Natural killer cell (primary cell): Measurements from ENCODE around the gene CCDC9B. TPM values are rescaled to one million over a fixed set of nuclear protein-coding genes. Genes with fewer than 3 reads are reported as not detected.

Experiments used
- ATAC-seq, 3 donors: fragments of 150-1000 bp in 2 of 3; fragments of 200-7000 bp in 1 of 3; cut with Tn5 transposase; 1 replicate in 1 of 3; 2 replicates in 2 of 3; pipeline ENCODE4 v1.10.0; 2021; ENCODE audit warnings: mild to moderate bottlenecking in 2 of 3, moderate library complexity in 2 of 3
- DNase-seq, 2 donors: peaks; one replicate each; pipeline versions ENCODE4 v3.0.0 to v3.0.0-alpha.2; 2013 to 2021; ENCODE audit warnings: mixed read lengths in 1 of 2
- H3K27ac ChIP-seq: one replicate; pipeline ENCODE4 v1.5.1; 2013; ENCODE audit warnings: mild to moderate bottlenecking, low read length
- H3K27me3 ChIP-seq: one replicate; pipeline ENCODE4 v1.6.1; 2013; ENCODE audit warnings: low read length; ENCODE audit not compliant: control insufficient read depth, insufficient read depth
- H3K36me3 ChIP-seq: one replicate; pipeline ENCODE4 v1.6.1; 2013; ENCODE audit warnings: low read length; ENCODE audit not compliant: control insufficient read depth, insufficient read depth
- H3K4me1 ChIP-seq: one replicate; pipeline ENCODE4 v1.6.1; 2013; ENCODE audit warnings: low read length; ENCODE audit not compliant: control insufficient read depth, insufficient read depth
- H3K4me3 ChIP-seq: one replicate; pipeline ENCODE4 v1.5.1; 2013; ENCODE audit warnings: low read length
- H3K9me3 ChIP-seq: one replicate; pipeline ENCODE4 v1.6.1; 2013; ENCODE audit warnings: low read length; ENCODE audit not compliant: control insufficient read depth, insufficient read depth
- H3K27ac Mint-ChIP-seq, 2 donors: one replicate each; pipeline ENCODE4 v1.8.0; 2022; ENCODE audit warnings: mild to moderate bottlenecking in 2 of 2, mixed read lengths in 2 of 2, moderate library complexity in 1 of 2
- H3K27me3 Mint-ChIP-seq, 2 donors: one replicate each; pipeline ENCODE4 v1.8.0; 2022; ENCODE audit warnings: low read depth in 2 of 2, mixed read lengths in 2 of 2
- H3K36me3 Mint-ChIP-seq: one replicate; pipeline ENCODE4 v1.8.0; 2022; ENCODE audit warnings: mixed read lengths
- H3K4me1 Mint-ChIP-seq, 2 donors: one replicate each; pipeline ENCODE4 v1.8.0; 2022; ENCODE audit warnings: mixed read lengths in 2 of 2
- H3K4me3 Mint-ChIP-seq: one replicate; pipeline ENCODE4 v1.8.0; 2022; ENCODE audit warnings: mild to moderate bottlenecking, moderate library complexity, mixed read lengths
- H3K9me3 Mint-ChIP-seq, 2 donors: one replicate each; pipeline ENCODE4 v1.8.0; 2022; ENCODE audit warnings: mixed read lengths in 2 of 2
- WGBS: methylation state at CpG from one replicate; pipeline ENCODE4 v1.1.7; 2013; ENCODE audit warnings: missing lambda C conversion rate; ENCODE audit not compliant: insufficient coverage; 5-methylcytosine and 5-hydroxymethylcytosine counted together
- intact Hi-C: fragments of 100-400 bp; cut with micrococcal nuclease; formaldehyde crosslinking; loops from one replicate; pipeline ENCODE4 v1.14.2; 2022
- total RNA-seq, 4 donors: library from RNA; stranded (reverse); fragments of 120-200 nt in 1 of 4; gene quantifications; one replicate each; pipeline versions ENCODE4 v1.2.3 to v1.2.4, GENCODE V29; 2013 to 2022
- TF ChIP-seq, protein P1 (sequence below): fragments of 200-600 bp; IDR thresholded peaks from one replicate; pipeline ENCODE4 v1.8.0; 2022; ENCODE audit warnings: antibody characterized with exemption

Gene CCDC9B
- total RNA-seq, 3 donors from 2014 or later (not counting 1 experiment from before 2014, with no cell fraction given) = 4.4 to 5.3 (median 4.7) TPM

DNA sequence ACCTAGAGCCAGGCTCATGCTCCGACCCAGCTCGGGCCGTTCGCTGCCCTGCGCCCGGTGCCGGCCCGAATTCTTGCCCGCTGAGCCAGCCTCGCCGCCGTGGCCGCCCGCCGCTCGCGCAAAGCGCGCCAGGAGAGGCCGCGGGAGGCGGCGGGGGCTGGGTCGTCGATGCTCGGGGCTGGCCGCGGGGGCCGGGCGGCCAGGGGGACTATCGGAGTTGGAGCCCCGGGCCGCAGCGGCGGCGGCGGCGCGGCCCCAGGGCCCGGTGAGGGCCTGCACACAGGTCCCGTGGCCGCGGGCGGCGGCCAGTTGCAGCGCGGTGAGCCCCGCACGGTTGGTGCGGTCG, 59.0 kb downstream of the CCDC9B start:
- intact Hi-C loops = no loop called here
- TF ChIP-seq, protein P1, sequence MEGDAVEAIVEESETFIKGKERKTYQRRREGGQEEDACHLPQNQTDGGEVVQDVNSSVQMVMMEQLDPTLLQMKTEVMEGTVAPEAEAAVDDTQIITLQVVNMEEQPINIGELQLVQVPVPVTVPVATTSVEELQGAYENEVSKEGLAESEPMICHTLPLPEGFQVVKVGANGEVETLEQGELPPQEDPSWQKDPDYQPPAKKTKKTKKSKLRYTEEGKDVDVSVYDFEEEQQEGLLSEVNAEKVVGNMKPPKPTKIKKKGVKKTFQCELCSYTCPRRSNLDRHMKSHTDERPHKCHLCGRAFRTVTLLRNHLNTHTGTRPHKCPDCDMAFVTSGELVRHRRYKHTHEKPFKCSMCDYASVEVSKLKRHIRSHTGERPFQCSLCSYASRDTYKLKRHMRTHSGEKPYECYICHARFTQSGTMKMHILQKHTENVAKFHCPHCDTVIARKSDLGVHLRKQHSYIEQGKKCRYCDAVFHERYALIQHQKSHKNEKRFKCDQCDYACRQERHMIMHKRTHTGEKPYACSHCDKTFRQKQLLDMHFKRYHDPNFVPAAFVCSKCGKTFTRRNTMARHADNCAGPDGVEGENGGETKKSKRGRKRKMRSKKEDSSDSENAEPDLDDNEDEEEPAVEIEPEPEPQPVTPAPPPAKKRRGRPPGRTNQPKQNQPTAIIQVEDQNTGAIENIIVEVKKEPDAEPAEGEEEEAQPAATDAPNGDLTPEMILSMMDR = no peak
- Mint-ChIP-seq H3K4me3 (no peak overlapping the region), H3K36me3 (no peaks in the 10 kb centered on the region), H3K9me3 (no peaks in the 10 kb centered on the region), H3K27me3 (peaks cover 11 to 27% of the 10 kb centered on the region in 2 donors), H3K4me1 (peaks cover 0 to 10% of the 10 kb centered on the region in 2 donors), H3K27ac (no peak overlapping the region)
- peaks cover 4% of the 10 kb centered on the region for H3K36me3 ChIP-seq
- ATAC-seq (no peak), DNase-seq (no peak)
- H3K9me3 ChIP-seq = no peaks in the 10 kb centered on the region
- peaks cover 32% of the 10 kb centered on the region for H3K4me1 ChIP-seq
- H3K4me3 ChIP-seq = no peak overlapping the region
- H3K27ac ChIP-seq = no peak overlapping the region
- H3K27me3 ChIP-seq = peaks cover 19% of the 10 kb centered on the region
- WGBS = 19% methylated on average over 51 of the region's 51 CpGs

Other genes starting within 250 kb of the CCDC9B start
- gene BMF, start 232.1 kb downstream of the CCDC9B start, total RNA-seq = 10 to 100 TPM in 1 of 3 donors, 1 to 10 TPM in 2; 7.6 to 10.5 (median 9.8) TPM
- 1 to 10 TPM in 2 of 3 donors, under 1 TPM in 1; 0.75 to 2.4 (median 1.9) TPM for gene BUB1B, start 179.9 kb downstream of the CCDC9B start, total RNA-seq
- gene PAK6, start 101.9 kb downstream of the CCDC9B start, total RNA-seq = 10 to 100 TPM in 1 of 3 donors, 1 to 10 TPM in 2; 7.6 to 10.9 (median 7.9) TPM
- not detected for gene ANKRD63, start 57.9 kb downstream of the CCDC9B start, total RNA-seq
- gene PLCB2, start 33.0 kb downstream of the CCDC9B start, total RNA-seq = 100 to 1,000 TPM; 345 to 440 (median 432) TPM
- 10 to 100 TPM; 14.0 to 21.7 (median 15.1) TPM for gene INAFM2, start 17.2 kb downstream of the CCDC9B start, total RNA-seq
- not detected for gene PHGR1, start 10.1 kb upstream of the CCDC9B start, total RNA-seq
- 1 to 10 TPM in 1 of 3 donors, under 1 TPM in 2; 0.20 to 1.0 (median 0.26) TPM for gene DISP2, start 17.3 kb upstream of the CCDC9B start, total RNA-seq
- gene KNSTRN, start 41.8 kb upstream of the CCDC9B start, total RNA-seq = 1 to 10 TPM; 5.4 to 7.6 (median 5.6) TPM
- 10 to 100 TPM; 56.2 to 76.8 (median 67.3) TPM for gene IVD, start 64.9 kb upstream of the CCDC9B start, total RNA-seq
- 10 to 100 TPM; 29.4 to 48.9 (median 41.8) TPM for gene BAHD1, start 100.0 kb upstream of the CCDC9B start, total RNA-seq
- 10 to 100 TPM in 2 of 3 donors, 1 to 10 TPM in 1; 9.8 to 16.7 (median 12.9) TPM for gene CHST14, start 130.0 kb upstream of the CCDC9B start, total RNA-seq
- gene CCDC32, start 224.1 kb upstream of the CCDC9B start, total RNA-seq = 10 to 100 TPM; 34.2 to 43.7 (median 37.4) TPM
- gene RPUSD2, start 228.4 kb upstream of the CCDC9B start, total RNA-seq = 10 to 100 TPM; 13.7 to 15.2 (median 14.2) TPM